PC-3 (cell line): Measurements from ENCODE around the gene KIF24.

Experiments
- EZH2 ChIP-seq: fragments of 300-600 bp; sonication (generic); IDR thresholded peaks from one replicate; pipeline ENCODE4 v1.6.1; 2017; ENCODE audit warnings: antibody characterized with exemption, mild to moderate bottlenecking, low read length; ENCODE audit not compliant: unreplicated experiment
- EZH2phosphoT487 ChIP-seq: fragments of 300-600 bp; sonication (generic); IDR thresholded peaks from 2 replicates; pipeline ENCODE4 v1.6.1; 2018; ENCODE audit warnings: mild to moderate bottlenecking, antibody characterized with exemption, low read length, borderline replicate concordance
- TF ChIP-seq, protein P1 (sequence below): fragments of 300-600 bp; sonication (generic); conservative IDR thresholded peaks from 2 replicates; pipeline ENCODE4 v1.5.1; 2017; ENCODE audit warnings: antibody characterized with exemption, low read depth, mild to moderate bottlenecking, low read length

DNA sequence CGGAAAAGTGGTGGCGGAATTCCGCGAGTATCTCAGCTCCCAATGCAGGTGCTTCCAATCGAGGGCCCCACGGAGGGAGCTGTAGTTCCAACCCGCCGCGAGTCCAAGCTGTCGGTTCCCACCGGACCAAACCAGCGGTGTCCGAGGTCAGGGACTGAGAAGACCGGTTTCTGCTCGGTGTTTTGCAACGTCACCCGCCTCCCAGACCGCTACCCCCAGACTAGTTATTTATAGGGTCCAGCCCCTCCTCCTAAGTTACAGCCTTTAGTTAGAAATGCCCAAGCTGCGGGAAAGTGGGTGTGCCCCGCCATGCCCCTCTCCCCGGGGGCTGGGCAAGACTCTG, 48.3 kb upstream of the KIF24 start:
- TF ChIP-seq, protein P1, sequence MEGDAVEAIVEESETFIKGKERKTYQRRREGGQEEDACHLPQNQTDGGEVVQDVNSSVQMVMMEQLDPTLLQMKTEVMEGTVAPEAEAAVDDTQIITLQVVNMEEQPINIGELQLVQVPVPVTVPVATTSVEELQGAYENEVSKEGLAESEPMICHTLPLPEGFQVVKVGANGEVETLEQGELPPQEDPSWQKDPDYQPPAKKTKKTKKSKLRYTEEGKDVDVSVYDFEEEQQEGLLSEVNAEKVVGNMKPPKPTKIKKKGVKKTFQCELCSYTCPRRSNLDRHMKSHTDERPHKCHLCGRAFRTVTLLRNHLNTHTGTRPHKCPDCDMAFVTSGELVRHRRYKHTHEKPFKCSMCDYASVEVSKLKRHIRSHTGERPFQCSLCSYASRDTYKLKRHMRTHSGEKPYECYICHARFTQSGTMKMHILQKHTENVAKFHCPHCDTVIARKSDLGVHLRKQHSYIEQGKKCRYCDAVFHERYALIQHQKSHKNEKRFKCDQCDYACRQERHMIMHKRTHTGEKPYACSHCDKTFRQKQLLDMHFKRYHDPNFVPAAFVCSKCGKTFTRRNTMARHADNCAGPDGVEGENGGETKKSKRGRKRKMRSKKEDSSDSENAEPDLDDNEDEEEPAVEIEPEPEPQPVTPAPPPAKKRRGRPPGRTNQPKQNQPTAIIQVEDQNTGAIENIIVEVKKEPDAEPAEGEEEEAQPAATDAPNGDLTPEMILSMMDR = no peak
- no peak for TF ChIP-seq EZH2phosphoT487
- TF ChIP-seq EZH2 = no peak
